ENCODE data around the gene CACFD1. TPM values are rescaled to one million over a fixed set of nuclear protein-coding genes. Genes with fewer than 3 reads are reported as not detected.

The CACFD1 gene
- total and polyA plus RNA-seq, 2 of the 13 experiments (the other 11 are each of a cell fraction or from before 2014, with no cell fraction given), result 13.8 to 14.6 TPM

DNA sequence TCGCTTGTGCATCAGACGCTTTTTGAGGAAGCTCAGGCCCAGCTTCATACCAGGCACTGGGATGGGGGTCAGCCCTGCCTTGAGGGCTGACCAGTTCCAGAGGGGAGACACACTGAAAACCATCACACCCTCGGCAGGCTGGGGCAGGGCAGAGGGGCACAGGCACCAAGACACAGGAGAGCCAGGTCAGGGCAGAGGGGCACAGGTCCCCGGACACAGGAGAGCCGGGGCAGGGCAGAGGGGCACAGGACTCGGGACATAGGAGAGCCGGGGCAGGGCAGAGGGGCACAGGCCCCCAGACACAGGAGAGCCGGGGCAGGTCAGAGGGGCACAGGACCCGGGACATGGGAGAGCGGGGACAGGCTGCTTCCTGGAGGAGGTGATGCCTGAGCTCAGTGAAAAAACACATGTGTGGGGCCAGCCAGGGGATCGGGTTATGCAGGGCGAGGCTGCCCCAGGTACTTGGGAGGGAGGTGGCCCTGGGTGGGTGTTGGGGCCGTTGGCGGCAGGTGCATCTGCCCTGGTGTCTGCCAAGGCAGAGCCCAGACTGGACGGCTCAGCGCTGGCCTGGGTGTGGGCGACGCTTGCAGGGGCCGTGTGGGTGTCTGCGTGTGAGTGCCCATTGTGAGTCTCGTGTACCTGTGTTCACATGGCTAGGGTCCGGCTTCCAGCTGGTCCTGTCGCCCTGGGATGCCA, 34.2 kb downstream of the CACFD1 start (continued):
- no peak for TF ChIP-seq NFIB (CRISPR knock-in tag; IDR thresholded peaks at IDR 0.05; ENCODE audit: borderline replicate concordance)
- no peak for TF ChIP-seq HBP1 (CRISPR knock-in tag; IDR thresholded peaks at IDR 0.05; ENCODE audit: low read depth)
- no peak for TF ChIP-seq RNF2 (conservative IDR thresholded peaks at IDR 0.05; ENCODE audit: low read depth)
- TF ChIP-seq HNF4G (IDR thresholded peaks at IDR 0.05; ENCODE audit: borderline replicate concordance, low read depth, low read length), result no peak
- no peak for TF ChIP-seq HNF4G (CRISPR knock-in tag; IDR thresholded peaks at IDR 0.05; ENCODE audit: borderline replicate concordance, low read depth)
- TF ChIP-seq ZNF703 (CRISPR knock-in tag; IDR thresholded peaks at IDR 0.05; ENCODE audit: borderline replicate concordance), result no peak
- TF ChIP-seq ZNF274 (CRISPR knock-in tag; IDR thresholded peaks at IDR 0.05), result no peak
- no peak for TF ChIP-seq KDM3A (CRISPR knock-in tag; IDR thresholded peaks at IDR 0.05; ENCODE audit: low read depth)
- TF ChIP-seq ZFP90 (CRISPR knock-in tag; IDR thresholded peaks at IDR 0.05; ENCODE audit: borderline replicate concordance), result no peak
- TF ChIP-seq ISL2 (CRISPR knock-in tag; IDR thresholded peaks at IDR 0.05), result no peak
- no peak for TF ChIP-seq ZNF781 (CRISPR knock-in tag; IDR thresholded peaks at IDR 0.05; ENCODE audit: borderline replicate concordance, not compliant biosample characterization)
- no peak for TF ChIP-seq JUNB (CRISPR knock-in tag; IDR thresholded peaks at IDR 0.05; ENCODE audit: borderline replicate concordance)
- no peak for TF ChIP-seq TGIF2 (CRISPR knock-in tag; IDR thresholded peaks at IDR 0.05)

Measured in HepG2 (cell line).